ENCODE results near the gene CSPG4.
"Not testable (repeated sequence)": the region's sequence is repeated elsewhere in the genome, so short reads cannot be mapped to it uniquely, and the experiment has no call there.

The CSPG4 gene

GRCh38 chr15:75720297-75720696, 7.6 kb upstream of the CSPG4 start:
- TF ChIP-seq EZH2phosphoT487 (IDR thresholded peaks at IDR 0.05; ENCODE audit: borderline replicate concordance, low read length) = no peak
- TF ChIP-seq CTCF (IDR thresholded peaks at IDR 0.05; ENCODE audit: low read depth, low read length, poor library complexity, severe bottlenecking) = no peak
- no peaks in the 10 kb centered on the region for H3K4me1 ChIP-seq (ENCODE audit: control insufficient read depth, low read length)
- H3K79me2 ChIP-seq (ENCODE audit: control insufficient read depth, low read length) = no peaks in the 10 kb centered on the region
- H3F3A ChIP-seq (ENCODE audit: control insufficient read depth, insufficient read depth) = no peaks in the 10 kb centered on the region
- H3K27ac ChIP-seq (ENCODE audit: low read depth, low read length) = no peak overlapping the region
- H3K9me2 ChIP-seq (replicated peaks; ENCODE audit: control insufficient read depth, low read length) = no peaks in the 10 kb centered on the region
- H3K4me2 ChIP-seq (ENCODE audit: low read length) = no peak overlapping the region
- peaks cover 3% of the 10 kb centered on the region; the same call in 1 of the 2 replicates for H3K27me3 ChIP-seq (ENCODE audit: control insufficient read depth, low read length)
- no peaks in the 10 kb centered on the region for H4K20me1 ChIP-seq (ENCODE audit: control insufficient read depth, insufficient read depth, low read depth, low read length)
- no peak overlapping the region for H3K4me3 ChIP-seq (ENCODE audit: low read length)
- no peaks in the 10 kb centered on the region for H3K36me3 ChIP-seq (ENCODE audit: control insufficient read depth, low read length)
- H3K9me3 ChIP-seq (ENCODE audit: control insufficient read depth, insufficient read depth, low read length) = no peaks in the 10 kb centered on the region

- Histone ChIP-seq H3K4me2 (ENCODE audit: low read length) (no peak overlapping the region), H3K4me3 (ENCODE audit: low read length) (no peak overlapping the region), H3K4me1 (ENCODE audit: control insufficient read depth, low read length) (no peaks in the 10 kb centered on the region), H3K27me3 (ENCODE audit: control insufficient read depth, low read length) (peaks cover 3% of the 10 kb centered on the region; the same call in 1 of the 2 replicates), H4K20me1 (ENCODE audit: control insufficient read depth, insufficient read depth, low read depth, low read length) (no peaks in the 10 kb centered on the region), H3K27ac (ENCODE audit: low read depth, low read length) (no peak overlapping the region), H3K9me3 (ENCODE audit: control insufficient read depth, insufficient read depth, low read length) (no peaks in the 10 kb centered on the region), H3K36me3 (ENCODE audit: control insufficient read depth, low read length) (no peaks in the 10 kb centered on the region), H3K79me2 (ENCODE audit: control insufficient read depth, low read length) (no peaks in the 10 kb centered on the region), H3F3A (ENCODE audit: control insufficient read depth, insufficient read depth) (no peaks in the 10 kb centered on the region), H3K9me2 (replicated peaks; ENCODE audit: control insufficient read depth, low read length) (no peaks in the 10 kb centered on the region)
- TF ChIP-seq EZH2phosphoT487 (IDR thresholded peaks at IDR 0.05; ENCODE audit: borderline replicate concordance, low read length) = no peak
- TF ChIP-seq CTCF (IDR thresholded peaks at IDR 0.05; ENCODE audit: low read depth, low read length, poor library complexity, severe bottlenecking) = no peak
Observed at GRCh38 chr15:75718328-75718727, 5.7 kb upstream of the CSPG4 start.

- H3K36me3 ChIP-seq (ENCODE audit: control insufficient read depth, low read length); H3K4me1 ChIP-seq (ENCODE audit: control insufficient read depth, low read length); H3K4me3 ChIP-seq (ENCODE audit: low read length); H3K27me3 ChIP-seq (ENCODE audit: control insufficient read depth, low read length); H3F3A ChIP-seq (ENCODE audit: control insufficient read depth, insufficient read depth); H3K9me3 ChIP-seq (ENCODE audit: control insufficient read depth, insufficient read depth, low read length); H3K4me2 ChIP-seq (ENCODE audit: low read length); H3K79me2 ChIP-seq (ENCODE audit: control insufficient read depth, low read length); H3K27ac ChIP-seq (ENCODE audit: low read depth, low read length); H4K20me1 ChIP-seq (ENCODE audit: control insufficient read depth, insufficient read depth, low read depth, low read length); H3K9me2 ChIP-seq (replicated peaks; ENCODE audit: control insufficient read depth, low read length): not testable (repeated sequence)
Observed at GRCh38 chr15:75717001-75717400, 4.4 kb upstream of the CSPG4 start.

- H4K20me1 ChIP-seq (ENCODE audit: control insufficient read depth, insufficient read depth, low read depth, low read length); H3K36me3 ChIP-seq (ENCODE audit: control insufficient read depth, low read length); H3K27me3 ChIP-seq (ENCODE audit: control insufficient read depth, low read length); H3F3A ChIP-seq (ENCODE audit: control insufficient read depth, insufficient read depth); H3K9me2 ChIP-seq (replicated peaks; ENCODE audit: control insufficient read depth, low read length); H3K9me3 ChIP-seq (ENCODE audit: control insufficient read depth, insufficient read depth, low read length); H3K27ac ChIP-seq (ENCODE audit: low read depth, low read length); H3K79me2 ChIP-seq (ENCODE audit: control insufficient read depth, low read length); H3K4me2 ChIP-seq (ENCODE audit: low read length); H3K4me3 ChIP-seq (ENCODE audit: low read length); H3K4me1 ChIP-seq (ENCODE audit: control insufficient read depth, low read length): not testable (repeated sequence)
Observed at GRCh38 chr15:75716249-75716950, 3.8 kb upstream of the CSPG4 start.

- H3K4me2 ChIP-seq (ENCODE audit: low read length); H3F3A ChIP-seq (ENCODE audit: control insufficient read depth, insufficient read depth); H3K36me3 ChIP-seq (ENCODE audit: control insufficient read depth, low read length); H3K27me3 ChIP-seq (ENCODE audit: control insufficient read depth, low read length); H3K4me3 ChIP-seq (ENCODE audit: low read length); H3K4me1 ChIP-seq (ENCODE audit: control insufficient read depth, low read length); H3K9me2 ChIP-seq (replicated peaks; ENCODE audit: control insufficient read depth, low read length); H4K20me1 ChIP-seq (ENCODE audit: control insufficient read depth, insufficient read depth, low read depth, low read length); H3K9me3 ChIP-seq (ENCODE audit: control insufficient read depth, insufficient read depth, low read length); H3K79me2 ChIP-seq (ENCODE audit: control insufficient read depth, low read length); H3K27ac ChIP-seq (ENCODE audit: low read depth, low read length): not testable (repeated sequence)
Observed at GRCh38 chr15:75715312-75715832, 2.7 kb upstream of the CSPG4 start.
